Subcutaneous adipose tissue (tissue), 4 donors: Measurements from ENCODE around the gene MSI2. TPM values are rescaled to one million over a fixed set of nuclear protein-coding genes. Genes with fewer than 3 reads are reported as not detected.

Experiments used
- total RNA-seq, 4 donors: library from RNA; depleted of rRNA; stranded (reverse); fragments of >200 nt; gene quantifications; one replicate each; pipeline ENCODE4 v1.1.0, GENCODE V29; 2016
- TF ChIP-seq, protein P1 (sequence below): fragments of 450-650 bp; IDR thresholded peaks from one replicate; pipeline ENCODE4 v1.5.1; 2016; ENCODE audit warnings: low read depth, mild to moderate bottlenecking, control low read depth, antibody characterized with exemption, moderate library complexity

The MSI2 gene
- total RNA-seq, 4 donors from 2014 or later = 9.5 to 12.9 (median 10.9) TPM

DNA sequence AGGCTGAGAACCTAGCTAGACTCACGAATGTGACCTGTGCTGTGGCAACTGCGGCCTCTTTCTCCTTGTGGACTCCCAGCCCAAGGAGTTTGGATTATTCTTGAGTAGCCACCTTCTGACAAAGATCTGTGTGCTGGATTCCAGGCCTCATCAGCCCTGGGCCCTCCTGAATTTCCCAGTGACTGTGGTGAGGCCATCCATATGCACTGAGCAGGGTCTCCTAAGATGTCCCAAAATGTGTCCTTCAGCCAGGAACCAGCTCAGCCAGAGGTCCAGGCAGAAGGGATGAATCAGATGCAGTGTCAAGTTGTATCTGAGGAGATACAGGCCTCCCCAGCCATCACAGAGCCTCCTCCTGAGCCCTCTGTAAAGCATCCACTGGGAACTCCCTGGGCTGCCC lies 364.3 kb downstream of the MSI2 start:
- TF ChIP-seq, protein P1, sequence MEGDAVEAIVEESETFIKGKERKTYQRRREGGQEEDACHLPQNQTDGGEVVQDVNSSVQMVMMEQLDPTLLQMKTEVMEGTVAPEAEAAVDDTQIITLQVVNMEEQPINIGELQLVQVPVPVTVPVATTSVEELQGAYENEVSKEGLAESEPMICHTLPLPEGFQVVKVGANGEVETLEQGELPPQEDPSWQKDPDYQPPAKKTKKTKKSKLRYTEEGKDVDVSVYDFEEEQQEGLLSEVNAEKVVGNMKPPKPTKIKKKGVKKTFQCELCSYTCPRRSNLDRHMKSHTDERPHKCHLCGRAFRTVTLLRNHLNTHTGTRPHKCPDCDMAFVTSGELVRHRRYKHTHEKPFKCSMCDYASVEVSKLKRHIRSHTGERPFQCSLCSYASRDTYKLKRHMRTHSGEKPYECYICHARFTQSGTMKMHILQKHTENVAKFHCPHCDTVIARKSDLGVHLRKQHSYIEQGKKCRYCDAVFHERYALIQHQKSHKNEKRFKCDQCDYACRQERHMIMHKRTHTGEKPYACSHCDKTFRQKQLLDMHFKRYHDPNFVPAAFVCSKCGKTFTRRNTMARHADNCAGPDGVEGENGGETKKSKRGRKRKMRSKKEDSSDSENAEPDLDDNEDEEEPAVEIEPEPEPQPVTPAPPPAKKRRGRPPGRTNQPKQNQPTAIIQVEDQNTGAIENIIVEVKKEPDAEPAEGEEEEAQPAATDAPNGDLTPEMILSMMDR = no peak

DNA sequence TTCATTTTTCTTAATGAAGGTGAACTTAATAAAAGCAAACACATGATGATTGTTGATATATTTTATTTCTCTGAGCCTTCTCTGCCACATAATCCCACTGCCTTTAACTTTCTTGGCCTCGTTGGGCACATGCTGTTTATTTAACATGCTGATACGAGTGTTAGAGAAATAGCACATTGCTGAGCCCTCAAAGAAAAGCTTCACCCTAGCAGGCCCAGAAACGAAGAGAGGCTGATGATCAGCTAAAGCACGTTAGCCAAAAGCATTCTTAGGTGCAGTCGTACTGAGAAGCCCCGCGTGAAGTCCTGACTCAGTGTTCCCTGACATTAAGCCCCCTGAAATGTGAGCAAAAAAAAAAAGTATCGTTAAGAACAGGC lies 366.0 kb downstream of the MSI2 start:
- TF ChIP-seq, protein P1 = no peak

DNA sequence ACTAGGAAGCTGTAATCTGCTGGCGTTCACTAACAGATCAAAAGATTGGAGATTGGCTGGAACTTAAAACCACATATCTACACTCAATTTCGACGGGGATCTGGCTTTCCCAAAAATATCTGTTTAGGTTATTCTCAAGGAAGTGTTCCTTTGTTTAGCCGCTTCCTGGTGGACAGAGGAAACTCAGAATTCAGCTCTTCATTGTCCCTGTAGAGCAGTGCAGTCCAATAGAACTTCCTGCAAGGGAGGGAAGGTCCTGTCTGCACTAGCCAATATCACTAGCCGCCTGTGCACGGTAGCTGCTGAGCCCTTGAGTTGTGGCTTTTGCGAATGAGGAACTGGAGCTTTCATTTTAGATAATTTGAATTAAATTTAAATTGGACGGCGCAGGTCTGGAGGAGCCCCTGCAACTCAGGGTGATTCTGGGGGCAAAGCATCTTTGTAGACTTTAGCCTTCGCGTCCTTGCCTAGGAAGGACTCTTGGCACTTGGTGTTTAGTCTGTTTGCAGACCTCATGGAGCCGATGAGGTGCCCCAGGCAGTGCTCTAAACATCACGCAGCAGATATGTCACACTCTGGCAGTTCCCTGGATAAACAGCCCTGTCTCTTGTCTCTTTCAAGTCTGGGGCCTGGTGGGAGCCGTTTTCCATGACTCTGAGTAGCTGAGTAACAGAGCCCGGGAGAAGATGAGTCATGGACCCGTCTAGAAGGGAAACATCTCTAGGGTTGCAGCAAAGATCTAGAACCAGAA lies 366.5 kb downstream of the MSI2 start:
- TF ChIP-seq, protein P1 = no peak

DNA sequence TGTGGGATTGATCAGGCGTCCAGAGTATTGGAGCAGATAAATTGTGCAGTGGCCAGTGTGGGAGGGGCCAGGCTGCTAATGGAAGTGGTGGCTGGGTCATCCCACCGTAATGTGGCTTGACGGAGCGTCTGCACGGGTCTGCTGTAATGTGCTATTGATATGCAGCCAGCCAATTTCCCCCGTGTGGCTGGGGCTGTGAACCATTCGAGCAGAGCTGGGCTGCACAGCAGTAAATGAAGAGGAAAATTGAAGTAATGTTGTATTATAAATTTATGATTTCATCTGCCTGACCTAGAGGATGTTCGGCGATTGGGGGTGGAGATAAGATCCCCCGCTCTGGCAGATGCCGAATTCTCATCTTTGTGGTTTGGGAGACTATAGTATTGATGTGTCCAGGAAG lies 367.3 kb downstream of the MSI2 start:
- TF ChIP-seq, protein P1 = no peak

DNA sequence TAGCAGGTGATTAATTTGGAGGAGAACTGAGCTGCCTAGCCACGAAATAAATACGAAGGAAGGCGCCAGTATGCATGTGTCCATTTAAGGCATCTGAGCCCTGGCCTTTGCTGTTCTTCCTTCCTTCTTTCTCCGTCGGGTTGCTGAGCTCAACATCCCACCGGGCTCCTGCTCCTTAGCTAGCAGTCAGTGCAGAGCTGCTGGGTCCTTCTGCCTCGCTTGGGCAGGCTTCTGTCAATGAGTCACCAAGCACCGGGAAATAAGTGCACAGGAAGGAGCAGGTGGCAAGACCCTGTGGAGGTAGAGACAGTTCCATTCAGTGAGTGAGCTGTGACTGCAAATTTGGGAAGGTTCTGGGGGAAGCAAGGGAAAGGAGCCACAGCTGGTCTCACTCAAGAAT lies 368.1 kb downstream of the MSI2 start:
- TF ChIP-seq, protein P1 = no peak

DNA sequence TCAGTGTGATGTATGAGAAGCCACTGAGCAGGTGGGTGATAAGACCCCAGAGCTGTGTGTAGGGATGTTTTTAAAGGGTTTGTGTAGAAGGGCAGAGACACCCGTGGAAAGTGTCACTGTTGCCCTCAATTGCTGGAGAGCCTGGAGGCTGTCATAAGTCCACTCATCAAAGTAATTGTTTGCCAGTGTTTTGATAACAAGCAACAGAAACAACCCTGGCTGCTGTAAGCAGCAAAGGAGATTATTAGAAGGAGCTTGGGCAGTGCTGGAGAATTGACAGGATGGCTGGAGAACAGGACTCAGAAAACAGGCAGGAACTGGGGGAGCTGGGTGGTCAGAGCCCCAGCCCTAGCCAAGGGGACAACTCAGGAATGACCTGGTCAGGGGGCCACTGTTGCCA lies 369.2 kb downstream of the MSI2 start:
- TF ChIP-seq, protein P1 = no peak

DNA sequence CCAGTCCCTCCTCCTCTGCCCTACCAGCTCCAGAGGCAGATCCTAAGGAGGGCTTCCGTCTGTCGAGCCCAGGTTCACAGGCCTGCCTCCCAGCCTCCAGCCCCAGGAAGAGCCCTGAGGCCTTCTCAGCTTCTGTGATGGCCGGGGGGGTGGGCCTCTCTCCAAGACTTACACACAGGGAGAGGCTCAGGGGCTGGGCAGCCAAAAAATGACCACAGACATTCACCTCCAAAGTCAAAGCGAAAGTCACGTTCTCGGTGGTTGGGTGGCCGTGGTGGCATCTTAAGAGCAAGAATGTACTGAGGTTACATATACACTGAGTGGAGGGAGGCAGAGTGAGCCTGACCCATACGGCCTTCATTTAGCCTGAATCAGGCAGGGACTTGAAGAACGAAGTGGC lies 369.6 kb downstream of the MSI2 start:
- TF ChIP-seq, protein P1 = no peak
